ENCODE measurements around the gene ANKRD45. TPM values are rescaled to one million over a fixed set of nuclear protein-coding genes. Genes with fewer than 3 reads are reported as not detected.
"Not testable (repeated sequence)": the region's sequence is repeated elsewhere in the genome, so short reads cannot be mapped to it uniquely, and the experiment has no call there.

ANKRD45 gene
- polyA plus RNA-seq, 5 donors = 2.6 to 4.3 (median 3.2) TPM

DNA sequence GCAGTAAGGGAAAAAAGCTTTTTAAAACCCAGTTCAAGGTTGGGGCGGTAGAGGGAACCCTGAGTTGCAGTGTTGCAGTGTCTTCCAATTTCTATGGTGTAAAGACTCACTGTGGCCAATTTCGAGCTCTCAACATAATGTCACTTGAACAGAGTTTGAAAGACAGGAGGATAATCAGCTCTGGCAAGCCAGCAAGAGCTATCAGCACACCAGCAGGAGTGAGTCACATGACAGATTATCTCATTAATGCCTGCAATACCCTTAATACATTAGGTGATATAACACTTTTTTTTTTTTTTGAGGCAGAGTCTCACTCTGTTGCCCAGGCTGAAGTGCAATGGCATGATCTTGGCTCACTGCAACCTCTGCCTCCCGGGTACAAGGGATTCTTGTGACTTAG lies 89.6 kb downstream of the ANKRD45 start:
- DNase-seq = no peak

DNA sequence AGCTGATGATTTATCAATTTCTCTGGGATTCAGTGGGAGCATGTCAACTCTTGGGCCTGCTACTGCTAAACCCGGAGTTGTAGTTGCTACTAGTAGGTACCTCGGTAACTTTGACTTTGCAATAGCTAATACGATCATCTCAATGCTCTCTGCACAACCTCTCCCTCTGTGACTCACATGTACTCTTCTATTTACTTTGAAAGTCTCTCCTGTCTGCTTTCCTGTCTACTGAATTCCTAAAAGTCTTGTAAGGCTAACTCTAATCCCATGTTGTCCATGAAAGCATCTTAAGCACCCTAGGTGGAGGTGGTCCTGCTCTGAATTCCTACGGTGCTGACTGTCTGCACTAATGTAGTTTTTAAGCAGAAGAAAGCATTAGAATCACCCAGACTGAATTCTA lies 96.1 kb downstream of the ANKRD45 start:
- no peak for DNase-seq

DNA sequence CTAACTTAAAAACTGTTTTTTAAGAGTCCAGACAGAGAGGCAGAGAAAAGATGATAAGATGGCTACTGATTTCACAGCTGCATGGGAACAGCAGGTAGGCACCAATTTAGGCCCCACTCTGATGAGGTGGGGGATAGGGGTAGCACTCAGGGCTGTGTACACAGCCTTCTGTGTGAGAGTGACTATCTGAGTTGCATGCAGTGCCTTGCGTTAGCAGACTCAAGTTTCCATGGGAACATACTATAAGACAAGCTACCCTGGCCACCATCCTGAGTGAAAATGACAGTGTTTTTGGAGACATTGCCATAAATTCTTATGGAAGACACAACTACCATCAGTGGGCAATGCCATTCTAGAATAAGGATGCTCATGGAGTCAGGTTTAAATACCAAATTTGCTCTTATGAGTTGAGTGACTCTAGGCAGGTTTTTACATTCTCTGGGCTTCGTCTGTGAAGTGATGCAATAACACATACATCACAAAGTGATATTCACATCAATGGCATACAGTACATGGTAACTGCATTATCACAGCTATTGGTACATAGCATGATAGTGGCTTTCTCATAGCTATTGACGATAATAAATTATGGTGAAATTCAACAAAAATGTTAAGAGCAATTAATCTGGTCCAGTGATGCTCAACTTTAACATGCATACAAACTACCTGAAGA lies 97.3 kb downstream of the ANKRD45 start:
- no peak for DNase-seq

DNA sequence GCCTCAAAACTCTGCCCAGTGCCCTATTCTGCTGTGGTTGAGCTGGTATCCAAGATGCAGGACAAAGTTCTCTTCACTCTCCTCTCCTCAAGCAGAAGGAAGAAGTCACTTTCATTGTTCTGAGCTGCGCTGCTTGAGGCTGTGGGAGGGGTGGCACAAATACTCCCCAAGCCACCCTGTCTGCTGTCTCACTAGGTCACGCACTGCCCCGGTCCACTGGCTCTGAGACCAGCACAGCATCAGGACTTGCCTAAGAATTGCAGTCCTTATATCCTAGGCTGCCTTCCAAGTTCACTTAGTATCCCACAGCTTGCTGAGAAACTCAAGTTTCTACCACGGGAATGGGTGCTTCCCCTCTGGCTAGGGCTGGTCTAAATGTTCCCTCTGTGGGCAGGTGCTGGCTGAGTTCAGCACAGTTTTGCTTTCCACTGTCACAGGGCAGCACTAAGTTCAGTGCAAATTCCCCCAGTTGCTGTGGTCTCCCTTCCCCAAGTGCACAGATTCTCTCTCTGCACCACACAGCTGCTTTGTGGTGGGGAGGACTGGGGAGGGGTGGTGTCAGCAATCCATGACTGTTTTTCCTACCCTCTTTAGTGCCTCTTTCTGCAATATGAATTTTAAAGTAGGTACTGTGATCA lies 99.2 kb downstream of the ANKRD45 start:
- DNase-seq = no peak

DNA sequence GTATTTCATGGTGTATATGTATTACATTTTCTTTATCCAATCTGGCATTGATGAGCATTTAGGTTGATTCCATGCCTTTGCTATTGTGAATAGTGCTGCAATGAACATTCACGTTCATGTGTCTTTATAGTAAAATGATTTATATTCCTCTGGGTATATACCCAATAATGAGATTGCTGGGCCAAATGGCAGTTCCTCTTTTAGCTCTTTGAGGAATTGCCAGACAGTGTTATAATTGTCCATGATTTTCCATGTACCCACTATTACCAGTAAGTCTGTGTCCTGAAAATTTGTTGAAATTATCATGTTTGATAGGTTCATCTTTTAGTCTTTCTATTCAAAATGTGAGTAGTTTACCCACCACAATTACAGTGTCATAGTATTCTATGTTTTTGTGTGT lies 101.2 kb downstream of the ANKRD45 start:
- DNase-seq = no peak

DNA sequence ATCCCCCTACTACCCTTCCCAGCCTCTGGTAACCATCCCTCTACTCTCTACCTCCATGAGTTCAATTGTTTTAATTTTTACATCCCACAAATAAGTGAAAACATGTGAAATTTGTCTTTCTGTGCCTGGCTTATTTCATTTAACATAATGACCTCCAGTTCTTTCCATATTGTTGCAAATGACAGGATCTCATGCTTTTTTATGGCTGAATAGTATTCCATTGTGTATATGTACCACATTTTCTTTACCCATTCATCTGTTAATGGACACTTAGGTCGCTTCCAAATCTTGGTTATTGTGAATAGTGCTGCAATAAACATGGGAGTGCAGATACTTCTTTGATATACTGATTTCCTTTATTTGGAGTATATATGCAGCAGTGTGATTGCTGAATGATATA lies 105.8 kb downstream of the ANKRD45 start:
- not testable (repeated sequence) for DNase-seq

DNA sequence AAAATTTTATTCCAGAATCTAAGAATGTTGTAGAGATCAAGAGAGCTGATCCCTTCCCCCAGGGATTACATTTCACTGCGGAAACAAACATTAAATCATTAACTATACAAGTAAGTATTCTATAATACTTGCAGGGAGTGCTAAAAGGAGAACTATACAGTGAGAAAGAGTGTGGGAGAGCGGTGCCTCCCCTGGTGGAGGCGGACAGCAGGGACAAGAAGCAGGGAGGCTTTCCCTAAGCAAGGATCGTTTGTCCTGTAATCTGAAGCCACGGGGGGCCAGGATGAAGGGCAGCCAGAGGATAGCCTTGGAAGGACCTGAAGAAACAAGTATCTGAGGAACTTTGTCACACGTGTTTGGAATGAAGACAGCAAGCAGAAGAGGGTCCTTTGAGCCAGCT lies 106.8 kb downstream of the ANKRD45 start:
- no peak for DNase-seq

DNA sequence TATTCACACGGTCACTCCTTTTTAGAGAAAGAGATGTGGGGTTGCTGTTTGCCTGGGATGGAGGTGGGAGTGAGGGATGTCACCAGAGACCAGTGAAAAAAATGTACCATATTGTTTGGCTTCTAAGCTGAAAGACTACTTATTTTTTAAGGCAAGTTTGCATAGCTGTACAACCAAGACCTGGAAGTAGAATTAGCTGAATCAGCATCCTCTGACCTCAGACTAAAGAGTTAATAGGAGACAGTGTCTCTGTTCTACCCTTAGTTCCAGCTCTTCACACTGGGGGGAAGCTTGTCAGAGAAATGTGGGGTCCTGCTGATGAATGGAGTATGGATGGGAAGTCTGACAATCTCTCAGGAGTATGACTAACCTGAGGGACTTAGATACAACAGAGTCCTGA lies 108.4 kb downstream of the ANKRD45 start:
- no peak for DNase-seq

DNA sequence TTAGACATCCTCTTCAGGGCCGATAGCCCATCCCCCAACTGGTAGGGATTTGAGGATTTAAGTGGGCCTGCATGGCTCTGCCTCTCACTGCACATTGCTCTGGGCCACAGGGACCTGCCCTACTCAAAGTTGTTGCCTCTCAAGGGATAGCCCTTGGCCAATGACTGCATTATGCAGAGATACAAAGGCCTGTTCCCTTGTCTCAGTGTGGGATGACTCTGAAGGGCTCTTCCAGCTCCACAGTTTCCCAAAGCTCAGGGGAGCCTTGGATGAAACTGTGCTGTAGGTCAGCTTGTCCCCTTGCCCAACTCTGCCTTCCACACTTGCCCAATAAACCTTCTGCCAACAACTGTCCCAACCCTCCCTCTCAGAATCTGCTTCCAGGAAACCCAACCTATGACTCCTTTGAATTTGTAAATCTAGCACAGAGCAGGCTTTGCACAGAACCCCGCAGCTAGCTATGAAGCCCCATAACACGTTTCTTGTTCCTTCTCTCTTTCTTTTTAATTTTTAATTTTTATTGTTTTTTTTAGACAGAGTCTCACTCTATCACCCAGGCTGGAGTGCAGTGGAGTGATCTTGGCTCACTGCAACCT lies 109.3 kb downstream of the ANKRD45 start:
- DNase-seq = no peak

Other genes with a start within 250 kb of the ANKRD45 start
- gene PRDX6, start 192.5 kb downstream of the ANKRD45 start, polyA plus RNA-seq (ENCODE audit: insufficient read depth in 1 of 5, insufficient read length in 5 of 5, low replicate concordance in 1 of 5) = 100 to 1,000 TPM; 247 to 268 (median 262) TPM
- gene SLC9C2, start 66.8 kb downstream of the ANKRD45 start, polyA plus RNA-seq (ENCODE audit: insufficient read depth in 1 of 5, insufficient read length in 5 of 5, low replicate concordance in 1 of 5) = under 1 TPM; 0.09 to 0.51 (median 0.27) TPM
- gene TEX50, start 34.5 kb downstream of the ANKRD45 start, polyA plus RNA-seq (ENCODE audit: insufficient read depth in 1 of 5, insufficient read length in 5 of 5, low replicate concordance in 1 of 5) = not detected
- 10 to 100 TPM; 23.8 to 34.5 (median 31.7) TPM for gene KLHL20, start 45.1 kb upstream of the ANKRD45 start, polyA plus RNA-seq (ENCODE audit: insufficient read depth in 1 of 5, insufficient read length in 5 of 5, low replicate concordance in 1 of 5)
- gene DARS2, start 154.8 kb upstream of the ANKRD45 start, polyA plus RNA-seq (ENCODE audit: insufficient read depth in 1 of 5, insufficient read length in 5 of 5, low replicate concordance in 1 of 5) = 10 to 100 TPM; 14.6 to 24.9 (median 20.2) TPM
- 10 to 100 TPM in 4 of 5 donors, 1 to 10 TPM in 1; 7.6 to 21.1 (median 13.7) TPM for gene CENPL, start 155.0 kb upstream of the ANKRD45 start, polyA plus RNA-seq (ENCODE audit: insufficient read depth in 1 of 5, insufficient read length in 5 of 5, low replicate concordance in 1 of 5)
- gene GAS5, start 198.1 kb upstream of the ANKRD45 start, polyA plus RNA-seq (ENCODE audit: insufficient read depth in 1 of 5, insufficient read length in 5 of 5, low replicate concordance in 1 of 5) = 1,000 to 10,000 TPM in 1 of 5 donors, 100 to 1,000 TPM in 4; 769 to 1,020 (median 877) TPM
- 10 to 100 TPM in 4 of 5 donors, 1 to 10 TPM in 1; 6.3 to 13.0 (median 11.7) TPM for gene ZBTB37, start 198.5 kb upstream of the ANKRD45 start, polyA plus RNA-seq (ENCODE audit: insufficient read depth in 1 of 5, insufficient read length in 5 of 5, low replicate concordance in 1 of 5)
- 1 to 10 TPM in 1 of 5 donors, under 1 TPM in 3, not detected in 1; 0.15 to 6.2 (median 0.25) TPM for gene SERPINC1, start 247.5 kb upstream of the ANKRD45 start, polyA plus RNA-seq (ENCODE audit: insufficient read depth in 1 of 5, insufficient read length in 5 of 5, low replicate concordance in 1 of 5)

Data from right lung (tissue), 5 donors.